Vagina (tissue), 2 donors: Measurements from ENCODE around the gene PANX3. TPM values are rescaled to one million over a fixed set of nuclear protein-coding genes. Genes with fewer than 3 reads are reported as not detected.

Experiments used
- DNase-seq, 2 donors: peaks; one replicate each; pipeline ENCODE4 v3.0.0-alpha.2; 2017; ENCODE audit errors: extremely low spot score in 2 of 2
- H3K27ac ChIP-seq: fragments of 200-600 bp; sonication (generic); one replicate; pipeline ENCODE4 v1.5.1; 2019
- H3K27me3 ChIP-seq: fragments of 200-600 bp; sonication (generic); one replicate; pipeline ENCODE4 v1.5.1; 2019
- H3K36me3 ChIP-seq, 2 donors: fragments of 200-600 bp; sonication (generic); one replicate each; pipeline ENCODE4 v1.5.1; 2017 to 2019
- H3K4me1 ChIP-seq: fragments of 200-600 bp; sonication (generic); one replicate; pipeline ENCODE4 v1.5.1; 2019
- H3K4me3 ChIP-seq, 2 donors: fragments of 200-600 bp; sonication (generic); 1 replicate in 1 of 2; 2 replicates in 1 of 2; pipeline ENCODE4 v1.5.1; 2016 to 2019
- H3K9me3 ChIP-seq: fragments of 200-600 bp; sonication (generic); one replicate; pipeline ENCODE4 v1.5.1; 2019
- POLR2A ChIP-seq, 2 donors: fragments of 450-650 bp; IDR thresholded peaks; one replicate each; pipeline ENCODE4 v1.6.1; 2017; ENCODE audit warnings: antibody characterized with exemption in 2 of 2, mild to moderate bottlenecking in 2 of 2, moderate library complexity in 2 of 2
- POLR2AphosphoS5 ChIP-seq, 2 donors: sonication (generic); formaldehyde crosslinking; IDR thresholded peaks; one replicate each; pipeline ENCODE4 v1.9.0; 2017; ENCODE audit warnings: antibody characterized with exemption in 2 of 2, mild to moderate bottlenecking in 2 of 2, low read depth in 1 of 2; ENCODE audit not compliant: insufficient read depth in 1 of 2
- intact Hi-C: fragments of 100-400 bp; cut with DNase I; formaldehyde crosslinking; loops from one replicate; pipeline ENCODE4 v1.15.1; 2023
- total RNA-seq: library from RNA; depleted of rRNA; stranded (reverse); fragments of >200 nt; gene quantifications from one replicate; pipeline ENCODE4 v1.2.3, GENCODE V29; 2016
- TF ChIP-seq, protein P1 (sequence below), 3 experiments: fragments of 450-650 bp in 2 of 3; fragments of 200-600 bp in 1 of 3; sonication (generic) in 1 of 3; IDR thresholded peaks; one replicate each; pipeline ENCODE4 v1.5.1; 2017 to 2019; ENCODE audit warnings: antibody characterized with exemption in 3 of 3, mild to moderate bottlenecking in 2 of 3, moderate library complexity in 2 of 3

Gene PANX3
- total RNA-seq, 1 donor from 2014 or later: not detected

DNA sequence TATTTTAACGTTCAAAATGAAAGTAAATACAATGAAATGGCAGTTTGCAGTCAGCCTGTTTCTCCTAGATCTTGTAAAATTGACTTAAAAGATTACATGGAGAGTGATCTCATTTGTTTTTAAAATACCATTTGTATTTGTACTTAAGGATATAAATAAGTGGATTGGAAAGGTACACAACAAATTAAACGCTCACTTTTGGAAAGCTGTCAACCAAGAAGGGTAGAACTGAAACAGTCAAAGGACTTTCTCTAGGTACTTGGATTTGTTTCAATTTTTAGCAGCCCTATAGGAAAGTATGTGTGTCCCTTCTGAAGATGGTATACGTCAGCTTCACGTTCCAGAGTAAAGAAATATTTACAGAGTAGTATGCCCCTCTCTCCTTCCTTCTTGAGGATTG is 18.7 kb downstream of the PANX3 start:
- Histone ChIP-seq H3K27me3 (no peaks in the 10 kb centered on the region), H3K4me1 (peaks cover 3% of the 10 kb centered on the region), H3K36me3 (peaks cover 3 to 70% of the 10 kb centered on the region in 2 donors), H3K27ac (no peak overlapping the region), H3K4me3 (no peak overlapping the region), H3K9me3 (no peaks in the 10 kb centered on the region)
- no peak for TF ChIP-seq POLR2AphosphoS5 (IDR thresholded peaks at IDR 0.05; ENCODE audit: insufficient read depth in 1 of 2, low read depth in 1 of 2)
- TF ChIP-seq, protein P1, sequence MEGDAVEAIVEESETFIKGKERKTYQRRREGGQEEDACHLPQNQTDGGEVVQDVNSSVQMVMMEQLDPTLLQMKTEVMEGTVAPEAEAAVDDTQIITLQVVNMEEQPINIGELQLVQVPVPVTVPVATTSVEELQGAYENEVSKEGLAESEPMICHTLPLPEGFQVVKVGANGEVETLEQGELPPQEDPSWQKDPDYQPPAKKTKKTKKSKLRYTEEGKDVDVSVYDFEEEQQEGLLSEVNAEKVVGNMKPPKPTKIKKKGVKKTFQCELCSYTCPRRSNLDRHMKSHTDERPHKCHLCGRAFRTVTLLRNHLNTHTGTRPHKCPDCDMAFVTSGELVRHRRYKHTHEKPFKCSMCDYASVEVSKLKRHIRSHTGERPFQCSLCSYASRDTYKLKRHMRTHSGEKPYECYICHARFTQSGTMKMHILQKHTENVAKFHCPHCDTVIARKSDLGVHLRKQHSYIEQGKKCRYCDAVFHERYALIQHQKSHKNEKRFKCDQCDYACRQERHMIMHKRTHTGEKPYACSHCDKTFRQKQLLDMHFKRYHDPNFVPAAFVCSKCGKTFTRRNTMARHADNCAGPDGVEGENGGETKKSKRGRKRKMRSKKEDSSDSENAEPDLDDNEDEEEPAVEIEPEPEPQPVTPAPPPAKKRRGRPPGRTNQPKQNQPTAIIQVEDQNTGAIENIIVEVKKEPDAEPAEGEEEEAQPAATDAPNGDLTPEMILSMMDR (IDR thresholded peaks at IDR 0.05): no peak
- no peak for TF ChIP-seq POLR2A (IDR thresholded peaks at IDR 0.05)
- intact Hi-C loops: no loop called here
- DNase-seq: no peak

DNA sequence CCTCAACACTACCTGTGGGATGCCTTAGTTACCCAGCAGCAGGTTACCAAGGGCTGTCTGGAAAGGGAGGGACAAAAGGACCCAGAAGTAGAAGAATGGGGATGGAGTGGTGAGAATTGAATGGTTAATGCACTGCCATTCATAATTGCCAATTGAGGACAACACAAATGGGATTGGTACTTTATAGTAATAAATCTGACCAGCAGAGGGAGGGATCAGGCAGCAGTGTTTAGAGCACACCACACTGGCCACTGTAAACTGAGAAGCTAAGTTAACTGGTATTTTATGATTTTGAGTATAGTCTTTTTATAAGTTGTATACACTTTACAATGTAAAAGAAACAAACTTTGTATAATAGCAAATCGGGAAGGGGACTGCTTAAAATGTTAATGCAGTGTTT is 22.1 kb downstream of the PANX3 start:
- H3K27ac ChIP-seq: no peak overlapping the region
- H3K4me1 ChIP-seq: no peaks in the 10 kb centered on the region
- H3K4me3 ChIP-seq: no peak overlapping the region
- no peaks in the 10 kb centered on the region for H3K9me3 ChIP-seq
- intact Hi-C loops: no loop called here
- H3K27me3 ChIP-seq: no peaks in the 10 kb centered on the region
- TF ChIP-seq POLR2A (IDR thresholded peaks at IDR 0.05): no peak
- TF ChIP-seq POLR2AphosphoS5 (IDR thresholded peaks at IDR 0.05; ENCODE audit: insufficient read depth in 1 of 2, low read depth in 1 of 2): no peak
- TF ChIP-seq, protein P1 (IDR thresholded peaks at IDR 0.05): no peak
- no peak for DNase-seq
- H3K36me3 ChIP-seq: peaks cover 3 to 44% of the 10 kb centered on the region in 2 donors

DNA sequence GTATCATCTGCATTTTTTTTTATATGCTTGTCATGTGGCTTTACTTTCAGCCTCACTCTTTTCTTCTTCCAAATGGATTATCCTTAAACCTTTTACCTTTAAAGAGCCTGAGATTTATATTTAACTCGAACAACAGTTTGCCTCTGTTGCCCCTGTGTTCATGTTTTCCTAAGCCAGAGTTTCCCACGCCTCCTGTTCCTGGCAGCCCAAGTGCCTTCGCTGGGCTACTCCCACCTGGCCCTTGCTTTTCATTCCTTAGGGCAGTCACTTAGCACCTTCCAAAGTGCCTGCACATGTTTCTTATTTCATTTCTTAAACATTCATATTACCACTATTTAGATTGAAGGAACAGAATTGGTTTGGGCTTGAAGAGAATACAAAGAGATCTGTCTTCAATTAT is 24.7 kb downstream of the PANX3 start:
- Histone ChIP-seq H3K27me3 (no peaks in the 10 kb centered on the region), H3K4me1 (no peaks in the 10 kb centered on the region), H3K27ac (no peak overlapping the region), H3K9me3 (no peaks in the 10 kb centered on the region), H3K4me3 (no peak overlapping the region), H3K36me3 (peaks cover 3 to 31% of the 10 kb centered on the region in 2 donors)
- intact Hi-C loops: no loop called here
- TF ChIP-seq POLR2AphosphoS5 (IDR thresholded peaks at IDR 0.05; ENCODE audit: insufficient read depth in 1 of 2, low read depth in 1 of 2) (no peak), POLR2A (IDR thresholded peaks at IDR 0.05) (no peak)
- TF ChIP-seq, protein P1 (IDR thresholded peaks at IDR 0.05): no peak
- DNase-seq: no peak

DNA sequence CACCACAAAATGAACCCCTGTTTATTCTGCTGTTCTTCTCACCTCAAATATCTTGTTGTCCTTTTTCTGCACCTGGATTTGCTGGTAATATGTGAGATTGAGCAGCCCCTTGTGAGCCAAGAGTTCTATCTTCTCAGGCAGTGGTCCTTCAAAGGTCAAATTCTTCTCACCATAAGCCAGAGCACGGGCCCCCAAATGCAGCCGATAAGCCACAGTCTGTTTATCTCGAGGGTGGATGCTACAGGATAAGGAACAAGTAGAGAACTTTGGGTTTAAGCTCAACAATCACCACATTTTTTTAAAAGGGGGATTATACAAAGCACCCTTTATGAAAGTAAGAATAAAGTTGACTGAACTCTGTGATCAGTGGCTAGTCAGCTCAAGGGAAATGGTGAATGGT is 27.3 kb downstream of the PANX3 start:
- H3K36me3 ChIP-seq: peaks cover 0 to 7% of the 10 kb centered on the region in 2 donors

DNA sequence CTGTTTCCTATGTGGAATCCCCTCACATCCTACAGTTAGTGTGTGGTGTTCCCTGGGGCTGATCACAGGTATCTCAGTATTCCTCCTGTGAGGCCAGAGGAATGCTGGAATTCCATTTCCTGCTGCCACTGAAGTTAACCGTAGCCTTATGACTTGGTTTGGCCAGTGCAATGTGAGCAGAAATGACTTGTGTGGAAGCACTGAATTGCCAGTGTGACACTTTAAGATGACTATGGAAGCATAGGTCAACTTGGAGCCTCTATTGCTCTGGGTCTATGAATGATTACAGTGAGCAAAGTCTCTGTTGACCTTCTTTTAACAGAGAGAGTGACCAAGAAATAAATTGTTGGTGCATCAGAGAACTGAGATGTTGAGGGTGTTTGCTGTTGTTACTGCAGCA is 28.0 kb downstream of the PANX3 start:
- intact Hi-C loops: no loop called here
- H3K9me3 ChIP-seq: no peaks in the 10 kb centered on the region
- TF ChIP-seq, protein P1 (IDR thresholded peaks at IDR 0.05): no peak
- TF ChIP-seq POLR2A (IDR thresholded peaks at IDR 0.05): no peak
- no peak for TF ChIP-seq POLR2AphosphoS5 (IDR thresholded peaks at IDR 0.05; ENCODE audit: insufficient read depth in 1 of 2, low read depth in 1 of 2)
- no peaks in the 10 kb centered on the region for H3K36me3 ChIP-seq
- no peaks in the 10 kb centered on the region for H3K4me1 ChIP-seq
- H3K27ac ChIP-seq: no peak overlapping the region
- no peak for DNase-seq
- no peaks in the 10 kb centered on the region for H3K27me3 ChIP-seq
- no peak overlapping the region for H3K4me3 ChIP-seq

More for the DNA sequence above, 27.3 kb downstream of the PANX3 start:
- Histone ChIP-seq H3K27ac (no peak overlapping the region), H3K9me3 (no peaks in the 10 kb centered on the region), H3K4me1 (no peaks in the 10 kb centered on the region), H3K4me3 (no peak overlapping the region), H3K27me3 (no peaks in the 10 kb centered on the region)
- TF ChIP-seq, protein P1 (IDR thresholded peaks at IDR 0.05): no peak
- TF ChIP-seq POLR2AphosphoS5 (IDR thresholded peaks at IDR 0.05; ENCODE audit: insufficient read depth in 1 of 2, low read depth in 1 of 2): no peak
- TF ChIP-seq POLR2A (IDR thresholded peaks at IDR 0.05): no peak
- DNase-seq: no peak
- intact Hi-C loops: no loop called here
